Panc1 (cell line): ENCODE results near the gene BRINP3.

Experiments used
- POLR2AphosphoS5 ChIP-seq: IDR thresholded peaks from 2 replicates; pipeline ENCODE4 v1.6.1; 2012; ENCODE audit warnings: mild to moderate bottlenecking, low read depth, low read length, moderate library complexity
- SIN3A ChIP-seq: IDR thresholded peaks from 2 replicates; pipeline ENCODE4 v1.6.1; 2012; ENCODE audit warnings: low read depth, mild to moderate bottlenecking, low read length, moderate library complexity, borderline replicate concordance; ENCODE audit not compliant: insufficient read depth
- TCF7L2 ChIP-seq: IDR thresholded peaks from 2 replicates; pipeline ENCODE4 v1.6.1; 2011; ENCODE audit warnings: mild to moderate bottlenecking, low read depth, low read length, inconsistent platforms
- TF ChIP-seq, protein P1 (sequence below): fragments of 450-650 bp; IDR thresholded peaks from 2 replicates; pipeline ENCODE4 v1.5.1; 2017; ENCODE audit warnings: mild to moderate bottlenecking
- TF ChIP-seq, protein P2 (sequence below), 2 experiments: IDR thresholded peaks; 2 replicates each; pipeline ENCODE4 v1.6.1; 2011 to 2012; ENCODE audit warnings: low read depth in 2 of 2, control low read depth in 1 of 2, low read length in 1 of 2, mild to moderate bottlenecking in 1 of 2, moderate library complexity in 1 of 2; ENCODE audit not compliant: insufficient read depth in 1 of 2

DNA sequence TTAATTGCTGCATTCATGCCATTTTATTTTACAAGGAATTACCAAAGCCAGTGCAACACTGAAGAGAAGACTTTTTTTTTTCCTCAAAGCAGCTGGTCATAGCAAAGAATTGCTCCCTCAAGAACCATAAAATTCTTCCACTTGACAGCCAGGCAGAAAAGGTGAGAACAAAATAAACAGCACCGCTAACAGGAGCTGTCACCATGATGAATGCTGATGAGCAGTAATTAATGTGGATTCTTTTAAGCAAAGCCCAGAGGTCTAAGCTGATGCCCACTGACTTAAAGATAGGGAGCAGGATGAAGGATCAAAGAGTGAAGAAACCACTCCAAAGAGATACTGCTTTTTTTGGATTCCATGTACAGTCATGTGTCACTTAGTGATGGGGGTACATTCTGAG lies 428.4 kb downstream of the BRINP3 start:
- TF ChIP-seq, protein P1, sequence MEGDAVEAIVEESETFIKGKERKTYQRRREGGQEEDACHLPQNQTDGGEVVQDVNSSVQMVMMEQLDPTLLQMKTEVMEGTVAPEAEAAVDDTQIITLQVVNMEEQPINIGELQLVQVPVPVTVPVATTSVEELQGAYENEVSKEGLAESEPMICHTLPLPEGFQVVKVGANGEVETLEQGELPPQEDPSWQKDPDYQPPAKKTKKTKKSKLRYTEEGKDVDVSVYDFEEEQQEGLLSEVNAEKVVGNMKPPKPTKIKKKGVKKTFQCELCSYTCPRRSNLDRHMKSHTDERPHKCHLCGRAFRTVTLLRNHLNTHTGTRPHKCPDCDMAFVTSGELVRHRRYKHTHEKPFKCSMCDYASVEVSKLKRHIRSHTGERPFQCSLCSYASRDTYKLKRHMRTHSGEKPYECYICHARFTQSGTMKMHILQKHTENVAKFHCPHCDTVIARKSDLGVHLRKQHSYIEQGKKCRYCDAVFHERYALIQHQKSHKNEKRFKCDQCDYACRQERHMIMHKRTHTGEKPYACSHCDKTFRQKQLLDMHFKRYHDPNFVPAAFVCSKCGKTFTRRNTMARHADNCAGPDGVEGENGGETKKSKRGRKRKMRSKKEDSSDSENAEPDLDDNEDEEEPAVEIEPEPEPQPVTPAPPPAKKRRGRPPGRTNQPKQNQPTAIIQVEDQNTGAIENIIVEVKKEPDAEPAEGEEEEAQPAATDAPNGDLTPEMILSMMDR: no peak
- TF ChIP-seq, protein P2, sequence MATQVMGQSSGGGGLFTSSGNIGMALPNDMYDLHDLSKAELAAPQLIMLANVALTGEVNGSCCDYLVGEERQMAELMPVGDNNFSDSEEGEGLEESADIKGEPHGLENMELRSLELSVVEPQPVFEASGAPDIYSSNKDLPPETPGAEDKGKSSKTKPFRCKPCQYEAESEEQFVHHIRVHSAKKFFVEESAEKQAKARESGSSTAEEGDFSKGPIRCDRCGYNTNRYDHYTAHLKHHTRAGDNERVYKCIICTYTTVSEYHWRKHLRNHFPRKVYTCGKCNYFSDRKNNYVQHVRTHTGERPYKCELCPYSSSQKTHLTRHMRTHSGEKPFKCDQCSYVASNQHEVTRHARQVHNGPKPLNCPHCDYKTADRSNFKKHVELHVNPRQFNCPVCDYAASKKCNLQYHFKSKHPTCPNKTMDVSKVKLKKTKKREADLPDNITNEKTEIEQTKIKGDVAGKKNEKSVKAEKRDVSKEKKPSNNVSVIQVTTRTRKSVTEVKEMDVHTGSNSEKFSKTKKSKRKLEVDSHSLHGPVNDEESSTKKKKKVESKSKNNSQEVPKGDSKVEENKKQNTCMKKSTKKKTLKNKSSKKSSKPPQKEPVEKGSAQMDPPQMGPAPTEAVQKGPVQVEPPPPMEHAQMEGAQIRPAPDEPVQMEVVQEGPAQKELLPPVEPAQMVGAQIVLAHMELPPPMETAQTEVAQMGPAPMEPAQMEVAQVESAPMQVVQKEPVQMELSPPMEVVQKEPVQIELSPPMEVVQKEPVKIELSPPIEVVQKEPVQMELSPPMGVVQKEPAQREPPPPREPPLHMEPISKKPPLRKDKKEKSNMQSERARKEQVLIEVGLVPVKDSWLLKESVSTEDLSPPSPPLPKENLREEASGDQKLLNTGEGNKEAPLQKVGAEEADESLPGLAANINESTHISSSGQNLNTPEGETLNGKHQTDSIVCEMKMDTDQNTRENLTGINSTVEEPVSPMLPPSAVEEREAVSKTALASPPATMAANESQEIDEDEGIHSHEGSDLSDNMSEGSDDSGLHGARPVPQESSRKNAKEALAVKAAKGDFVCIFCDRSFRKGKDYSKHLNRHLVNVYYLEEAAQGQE (IDR thresholded peaks at IDR 0.05; ENCODE audit: insufficient read depth in 1 of 2, low read depth in 2 of 2, low read length in 1 of 2): no peak
- TF ChIP-seq POLR2AphosphoS5 (no peak), SIN3A (no peak), TCF7L2 (no peak)
